Hematopoietic multipotent progenitor cell treated with erythropoietin and hydrocortisone succinate and interleukin-3 and kit ligand, for 15 days (in vitro differentiated cells): ENCODE data around the gene AGAP2.

ENCODE experiments used
- DNase-seq: peaks from one replicate; pipeline ENCODE4 v3.0.0-alpha.2; 2015; ENCODE audit warnings: low spot score

Gene AGAP2

GRCh38 chr12:57767305-57767698 lies 28.8 kb upstream of the AGAP2 start:
- no peak for DNase-seq

GRCh38 chr12:57766464-57767304 lies 28.1 kb upstream of the AGAP2 start, which contains the start of gene CYP27B1:
CYP27B1 (minus strand) TSS chr12:57767078; CDS start chr12:57767041, 37 bp downstream.
- no peak for DNase-seq

GRCh38 chr12:57765698-57766463 lies 27.3 kb upstream of the AGAP2 start:
- no peak for DNase-seq

GRCh38 chr12:57765003-57765697 lies 26.6 kb upstream of the AGAP2 start:
- no peak for DNase-seq

GRCh38 chr12:57764662-57765002 lies 26.1 kb upstream of the AGAP2 start:
- DNase-seq: no peak

- DNase-seq: no peak
These were observed 25.5 kb upstream of the AGAP2 start for GRCh38 chr12:57763881-57764661.

GRCh38 chr12:57762463-57762862 lies 23.9 kb upstream of the AGAP2 start:
- DNase-seq: no peak

- no peak for DNase-seq
These were observed 23.0 kb upstream of the AGAP2 start for GRCh38 chr12:57761391-57761998.

- no peak for DNase-seq
These were observed 21.9 kb upstream of the AGAP2 start for GRCh38 chr12:57760347-57760982.

- peak; percentile 35 for DNase-seq
These were observed 20.9 kb upstream of the AGAP2 start for GRCh38 chr12:57759360-57759980.

- DNase-seq: no peak
These were observed 20.2 kb upstream of the AGAP2 start for GRCh38 chr12:57758552-57759359.

- no peak for DNase-seq
These were observed 19.2 kb upstream of the AGAP2 start for GRCh38 chr12:57757771-57758170.

- peak; percentile 72 for DNase-seq
These were observed 18.1 kb upstream of the AGAP2 start for GRCh38 chr12:57756406-57757341.

- no peak for DNase-seq
These were observed 17.2 kb upstream of the AGAP2 start for GRCh38 chr12:57755454-57756372.

- DNase-seq: no peak
These were observed 16.6 kb upstream of the AGAP2 start for GRCh38 chr12:57755194-57755453.

- DNase-seq: peak; percentile 52
These were observed 16.1 kb upstream of the AGAP2 start, which contains the start of gene MARCHF9 for GRCh38 chr12:57754411-57755193. MARCHF9 (plus strand) TSS chr12:57755103; CDS start chr12:57755529, 426 bp downstream.
